T1000 (cell line): ENCODE measurements around the gene ABLIM1.

Source experiments
- DNase-seq: peaks from one replicate; lab custom pipeline; 2025; ENCODE audit warnings: mixed read lengths; lab: John Stamatoyannopoulos, UW

Gene ABLIM1

GRCh38 chr10:114391599-114391998, 266.5 kb downstream of the ABLIM1 start:
- DNase-seq: no peak

GRCh38 chr10:114389426-114389825, 268.6 kb downstream of the ABLIM1 start:
- no peak for DNase-seq

- no peak for DNase-seq
These were observed 269.8 kb downstream of the ABLIM1 start for GRCh38 chr10:114388275-114388674.

- DNase-seq: no peak
These were observed 270.3 kb downstream of the ABLIM1 start for GRCh38 chr10:114387784-114388183.

- no peak for DNase-seq
These were observed 271.6 kb downstream of the ABLIM1 start for GRCh38 chr10:114386452-114386851.

- no peak for DNase-seq
These were observed 272.5 kb downstream of the ABLIM1 start for GRCh38 chr10:114385557-114385956.

GRCh38 chr10:114384601-114385000, 273.5 kb downstream of the ABLIM1 start:
- DNase-seq: no peak

- no peak for DNase-seq
These were observed 273.9 kb downstream of the ABLIM1 start for GRCh38 chr10:114384181-114384580.
